Muscle layer of colon (tissue), 2 donors: ENCODE data around the gene DGAT2.

Source experiments
- H3K27ac ChIP-seq: one replicate; pipeline ENCODE4 v1.7.0; 2013; ENCODE audit warnings: low read depth, mild to moderate bottlenecking, low read length, moderate library complexity
- H3K27me3 ChIP-seq, 2 donors: one replicate each; pipeline ENCODE4 v1.7.0; 2013; ENCODE audit warnings: low read length in 2 of 2, mild to moderate bottlenecking in 2 of 2; ENCODE audit not compliant: insufficient read depth in 2 of 2, control insufficient read depth in 1 of 2
- H3K36me3 ChIP-seq: one replicate; pipeline ENCODE4 v1.7.0; 2013; ENCODE audit warnings: mild to moderate bottlenecking, low read length; ENCODE audit not compliant: insufficient read depth
- H3K4me1 ChIP-seq: one replicate; pipeline ENCODE4 v1.7.0; 2013; ENCODE audit warnings: mild to moderate bottlenecking, low read length; ENCODE audit not compliant: insufficient read depth
- H3K4me3 ChIP-seq, 2 donors: one replicate each; pipeline ENCODE4 v1.7.0; 2013; ENCODE audit warnings: low read length in 2 of 2, low read depth in 1 of 2, mild to moderate bottlenecking in 1 of 2, moderate library complexity in 1 of 2
- H3K9ac ChIP-seq: one replicate; pipeline ENCODE4 v1.7.0; 2013; ENCODE audit warnings: low read length
- H3K9me3 ChIP-seq: one replicate; pipeline ENCODE4 v1.7.0; 2013; ENCODE audit warnings: mild to moderate bottlenecking, low read length
- donor health status: abdominal sarcoma.
- donor health status: Adenocarcinoma of cecum.

DGAT2 gene

DNA sequence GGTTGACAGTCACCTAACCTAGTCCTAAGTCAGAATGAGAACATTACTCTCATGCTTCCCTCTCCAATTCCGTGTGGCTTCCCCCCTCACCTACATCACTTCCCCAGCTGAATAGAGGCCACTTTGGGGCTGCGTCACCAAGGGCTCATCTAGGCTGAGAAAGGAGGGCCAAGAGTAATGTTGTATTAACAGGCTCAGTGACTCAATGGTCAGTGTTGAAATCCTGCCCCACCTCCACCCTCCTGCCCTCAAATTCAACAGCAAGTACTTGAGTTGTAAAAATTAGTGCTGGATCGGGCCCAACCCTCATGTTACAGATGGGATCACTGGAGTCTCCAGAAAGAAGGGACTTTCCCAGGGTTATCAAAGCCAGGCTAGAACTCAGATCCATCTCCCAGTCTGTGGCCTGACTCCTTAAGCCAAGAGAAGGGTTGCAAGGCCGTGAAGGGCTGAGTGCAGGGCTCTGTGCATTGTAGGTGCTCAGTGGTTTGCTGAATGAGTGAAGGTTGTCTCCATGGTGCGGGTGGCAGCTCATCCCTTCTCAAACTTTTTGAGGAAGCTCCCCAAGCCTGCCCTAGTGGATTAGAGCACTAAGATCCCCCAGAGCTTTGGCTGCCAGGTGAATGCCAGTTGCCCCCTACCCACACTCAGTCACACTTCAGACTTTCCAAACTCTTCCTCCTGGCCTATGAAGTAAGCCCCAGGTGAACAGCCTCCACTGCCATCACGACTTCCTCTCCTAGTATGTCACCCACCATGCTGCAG is 3.2 kb downstream of the DGAT2 start:
- H3K9me3 ChIP-seq, result no peaks in the 10 kb centered on the region
- H3K9ac ChIP-seq, result no peak overlapping the region
- H3K27ac ChIP-seq, result no peak overlapping the region
- H3K4me1 ChIP-seq, result peaks cover 9% of the 10 kb centered on the region
- no peaks in the 10 kb centered on the region for H3K36me3 ChIP-seq
- H3K4me3 ChIP-seq, result no peak overlapping the region
- peaks cover 5 to 6% of the 10 kb centered on the region in 2 donors for H3K27me3 ChIP-seq

DNA sequence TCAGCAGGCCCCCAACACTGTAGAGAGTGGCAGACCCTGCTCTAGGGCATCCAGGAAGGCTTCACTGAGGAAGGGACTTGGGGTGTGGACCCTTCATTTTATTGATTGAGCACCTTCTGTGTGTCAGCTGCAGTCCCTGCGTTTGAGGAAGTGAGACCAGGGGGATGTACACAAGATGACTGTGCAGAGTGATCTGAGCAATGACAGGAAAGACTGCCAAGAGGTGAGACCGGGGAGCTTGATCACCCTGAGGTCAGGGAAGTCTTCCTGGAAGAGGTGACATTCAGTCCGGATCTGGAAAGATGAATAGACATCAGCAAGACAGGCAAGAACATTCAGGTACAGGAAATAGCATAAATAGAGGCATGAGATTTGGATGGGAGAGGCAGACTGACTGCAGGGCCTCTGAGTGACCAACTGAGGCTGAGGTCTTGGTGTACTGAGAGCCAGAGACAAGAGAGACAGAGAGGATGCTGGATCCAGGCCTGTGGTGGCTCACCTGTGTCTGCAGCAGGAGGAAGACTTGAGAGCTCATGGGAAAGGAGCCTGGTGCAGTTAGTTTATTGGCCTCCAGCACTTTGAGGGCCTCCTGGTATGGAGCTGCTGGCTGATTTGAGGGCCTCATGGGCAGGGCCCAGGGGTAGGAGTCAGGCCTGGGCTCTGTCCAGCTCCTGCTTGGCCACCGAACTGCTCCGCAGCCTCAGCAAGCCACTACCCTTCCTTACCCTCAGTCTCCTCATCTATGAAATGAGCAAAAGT is 5.2 kb downstream of the DGAT2 start:
- H3K9ac ChIP-seq, result no peak overlapping the region
- no peaks in the 10 kb centered on the region for H3K4me1 ChIP-seq
- H3K4me3 ChIP-seq, result no peak overlapping the region
- no peaks in the 10 kb centered on the region for H3K27me3 ChIP-seq
- H3K27ac ChIP-seq, result no peak overlapping the region
- no peaks in the 10 kb centered on the region for H3K9me3 ChIP-seq
- no peaks in the 10 kb centered on the region for H3K36me3 ChIP-seq

DNA sequence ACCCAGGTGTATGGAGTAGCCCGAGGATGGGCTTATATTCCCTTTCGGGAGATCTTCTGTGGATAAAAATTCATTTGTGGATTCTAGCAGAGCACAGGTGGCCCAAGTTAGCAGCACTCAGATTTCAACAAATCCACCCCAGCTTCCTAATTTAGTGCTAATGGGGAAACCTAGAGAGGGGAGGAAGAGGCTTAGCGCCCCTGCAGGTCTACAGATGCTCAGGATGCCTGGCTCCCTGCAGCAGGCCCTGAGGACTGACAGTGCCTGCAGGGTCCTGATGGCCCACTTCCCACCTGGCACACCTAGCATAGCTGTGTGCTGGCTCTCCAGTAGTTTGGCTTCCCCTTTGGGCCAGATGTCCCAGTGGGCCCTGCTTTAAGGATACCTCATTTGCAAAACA is 6.5 kb downstream of the DGAT2 start:
- H3K27ac ChIP-seq, result no peak overlapping the region
- no peaks in the 10 kb centered on the region for H3K27me3 ChIP-seq
- no peaks in the 10 kb centered on the region for H3K9me3 ChIP-seq
- no peak overlapping the region for H3K9ac ChIP-seq
- no peaks in the 10 kb centered on the region for H3K36me3 ChIP-seq
- H3K4me3 ChIP-seq, result no peak overlapping the region
- H3K4me1 ChIP-seq, result no peaks in the 10 kb centered on the region

DNA sequence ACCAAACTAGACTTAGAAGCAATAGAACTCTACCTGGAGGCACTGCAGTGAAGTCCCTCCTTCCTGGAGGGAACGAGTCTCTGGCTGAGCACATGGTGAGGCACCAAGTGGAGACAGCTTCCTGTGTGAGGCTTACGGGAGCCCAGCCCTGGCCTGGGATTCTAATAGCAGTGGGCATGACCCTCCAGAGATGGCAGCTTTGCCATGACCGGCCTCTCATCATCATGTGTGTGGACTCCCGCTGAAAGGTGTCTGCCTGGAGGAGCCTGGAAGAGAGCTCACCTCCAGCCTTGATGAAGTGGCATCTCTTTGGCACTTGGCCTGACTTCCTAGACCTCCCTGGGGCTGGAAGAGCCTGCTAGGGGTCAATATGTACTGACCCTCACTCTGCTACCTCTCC is 8.0 kb downstream of the DGAT2 start:
- Histone ChIP-seq H3K27me3 (no peaks in the 10 kb centered on the region), H3K4me3 (no peak overlapping the region), H3K9ac (no peak overlapping the region), H3K36me3 (no peaks in the 10 kb centered on the region), H3K27ac (no peak overlapping the region), H3K9me3 (no peaks in the 10 kb centered on the region), H3K4me1 (no peaks in the 10 kb centered on the region)

DNA sequence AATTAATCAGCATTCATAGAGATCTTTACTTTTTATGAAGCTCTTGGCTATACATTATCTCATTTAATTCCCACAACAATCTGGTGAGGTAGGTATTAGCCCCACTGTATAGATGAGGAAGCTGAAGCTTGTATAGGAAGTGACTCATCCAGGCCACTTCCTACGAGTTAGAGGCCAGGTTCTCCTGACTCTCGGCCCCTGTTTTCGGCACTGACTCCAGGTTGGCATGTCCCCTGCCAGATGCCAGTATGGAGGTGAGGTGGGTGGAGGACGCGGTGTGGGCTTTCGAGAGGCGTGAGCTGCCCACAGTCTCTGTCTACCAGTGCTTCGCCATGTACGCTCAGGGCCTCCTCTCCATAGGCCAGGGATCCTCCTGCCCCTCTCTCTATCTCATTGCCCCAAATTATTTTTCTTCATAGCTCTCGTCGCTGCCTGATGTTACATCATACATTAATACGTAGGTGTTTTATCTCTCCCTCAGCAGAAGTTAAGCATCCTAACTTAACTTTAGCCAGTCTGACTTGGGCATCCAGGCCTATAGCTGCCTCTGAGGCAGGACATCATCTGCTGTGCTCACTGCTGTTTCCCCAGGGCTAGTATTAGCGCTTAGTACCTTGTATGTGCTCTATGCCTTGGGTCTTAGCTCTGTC is 9.0 kb downstream of the DGAT2 start:
- H3K9ac ChIP-seq, result no peak overlapping the region
- H3K4me1 ChIP-seq, result no peaks in the 10 kb centered on the region
- no peaks in the 10 kb centered on the region for H3K9me3 ChIP-seq
- no peak overlapping the region for H3K27ac ChIP-seq
- H3K27me3 ChIP-seq, result no peaks in the 10 kb centered on the region
- no peaks in the 10 kb centered on the region for H3K36me3 ChIP-seq
- H3K4me3 ChIP-seq, result no peak overlapping the region

DNA sequence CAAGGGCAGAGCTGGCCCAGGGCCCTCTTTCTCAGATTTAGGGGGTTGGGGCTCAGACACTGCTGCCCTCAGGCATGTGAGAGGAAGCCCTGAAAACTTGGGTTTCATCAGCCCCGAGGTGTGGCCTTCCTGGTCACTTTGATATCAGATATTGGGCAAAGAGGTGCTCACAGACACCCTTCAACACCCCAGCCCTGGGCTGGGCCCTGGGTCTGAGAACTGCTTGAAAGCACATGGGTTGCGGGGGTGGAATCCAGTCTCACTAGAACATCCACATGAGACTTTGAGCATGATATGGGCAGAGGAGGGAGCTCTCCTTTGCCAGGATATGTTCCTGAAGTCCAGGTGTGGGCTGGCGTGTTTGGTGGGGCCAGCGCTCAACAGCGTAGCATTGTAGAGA is 10.4 kb downstream of the DGAT2 start:
- Histone ChIP-seq H3K4me1 (no peaks in the 10 kb centered on the region), H3K27me3 (no peaks in the 10 kb centered on the region), H3K4me3 (no peak overlapping the region), H3K9me3 (no peaks in the 10 kb centered on the region), H3K36me3 (no peaks in the 10 kb centered on the region), H3K27ac (no peak overlapping the region), H3K9ac (no peak overlapping the region)

DNA sequence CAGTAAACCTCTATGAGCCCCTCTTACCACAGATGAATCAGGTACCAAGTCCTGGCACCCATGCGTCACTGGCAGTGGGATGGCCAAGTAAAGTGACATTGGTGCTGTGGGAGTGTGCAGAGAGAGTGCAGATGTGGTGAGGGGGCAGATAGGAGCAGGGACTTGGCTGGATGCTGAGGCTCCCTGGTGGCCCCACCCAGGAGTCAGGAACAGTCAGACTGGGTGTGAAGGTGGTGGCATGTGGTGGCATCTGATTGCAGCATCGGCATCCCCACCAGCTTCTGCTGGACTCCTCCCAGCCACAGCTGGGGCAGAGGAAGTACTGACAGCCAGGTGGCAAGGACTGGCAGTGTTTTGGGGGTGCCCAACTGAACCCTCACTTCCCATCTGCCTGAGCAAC is 11.4 kb downstream of the DGAT2 start:
- Histone ChIP-seq H3K27me3 (no peaks in the 10 kb centered on the region), H3K4me1 (no peaks in the 10 kb centered on the region), H3K27ac (no peak overlapping the region), H3K4me3 (no peak overlapping the region), H3K9me3 (no peaks in the 10 kb centered on the region), H3K9ac (no peak overlapping the region), H3K36me3 (no peaks in the 10 kb centered on the region)

DNA sequence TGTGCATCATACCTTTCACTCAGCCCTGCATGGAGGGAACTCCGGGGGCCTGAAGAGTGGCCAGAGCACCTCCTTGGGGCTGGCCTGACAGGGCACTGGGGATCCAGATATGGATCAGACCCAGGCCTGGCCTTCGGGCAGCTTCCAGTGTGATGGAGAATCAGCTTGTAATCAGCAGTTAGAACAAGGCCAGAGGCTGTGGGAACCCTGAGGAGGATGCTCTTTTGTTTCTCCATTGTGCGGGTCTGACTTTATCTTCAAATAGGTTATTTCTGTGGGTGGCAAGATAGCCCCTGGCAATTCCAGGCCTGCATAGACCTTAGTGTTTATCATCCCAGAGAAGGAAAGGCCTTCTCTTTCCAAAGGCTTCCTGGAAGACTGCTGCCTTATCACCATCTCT is 12.3 kb downstream of the DGAT2 start:
- no peaks in the 10 kb centered on the region for H3K4me1 ChIP-seq
- H3K36me3 ChIP-seq, result no peaks in the 10 kb centered on the region
- H3K4me3 ChIP-seq, result no peak overlapping the region
- no peaks in the 10 kb centered on the region for H3K27me3 ChIP-seq
- H3K9me3 ChIP-seq, result no peaks in the 10 kb centered on the region
- no peak overlapping the region for H3K9ac ChIP-seq
- no peak overlapping the region for H3K27ac ChIP-seq

DNA sequence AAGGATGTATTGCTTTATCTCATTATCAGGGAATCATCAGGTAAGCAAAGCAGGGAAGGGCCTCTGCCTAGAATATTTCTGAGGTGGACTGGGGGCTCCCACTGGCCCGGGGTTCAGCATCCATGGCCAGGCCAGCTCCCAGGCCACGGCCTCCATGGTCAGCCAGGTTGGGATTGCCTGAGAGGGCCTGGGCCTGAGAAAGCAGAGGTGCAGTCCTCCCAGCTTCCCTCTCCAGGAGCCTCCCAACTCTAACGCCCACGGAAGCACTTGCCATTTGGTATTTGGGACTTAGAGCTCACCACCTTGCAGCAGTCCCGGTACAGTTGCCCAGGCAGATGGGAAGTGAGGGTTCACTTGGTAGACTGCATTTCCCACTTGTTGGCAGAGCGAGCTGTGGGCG is 12.7 kb downstream of the DGAT2 start:
- Histone ChIP-seq H3K4me3 (no peak overlapping the region), H3K4me1 (no peaks in the 10 kb centered on the region), H3K9me3 (no peaks in the 10 kb centered on the region), H3K36me3 (no peaks in the 10 kb centered on the region), H3K27ac (no peak overlapping the region), H3K27me3 (no peaks in the 10 kb centered on the region), H3K9ac (no peak overlapping the region)

DNA sequence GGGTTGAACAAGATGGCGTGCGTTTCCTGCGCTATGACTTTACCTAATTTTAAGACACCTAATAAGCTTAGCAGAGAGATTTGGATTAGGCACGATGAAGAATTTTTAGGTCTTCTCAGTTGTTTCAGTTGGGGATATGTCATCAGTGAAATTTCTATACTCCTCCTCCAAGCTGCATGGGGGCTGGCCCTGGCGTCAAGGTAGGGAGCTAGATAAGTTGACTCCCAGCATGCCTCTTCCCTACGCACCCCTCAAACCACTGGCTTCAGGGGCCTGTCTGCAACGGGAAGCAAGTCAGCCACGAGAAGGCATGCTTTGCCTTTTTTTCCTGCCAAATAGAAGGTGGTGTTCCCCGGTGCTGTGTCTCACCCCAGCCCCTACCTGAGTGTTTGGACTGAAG is 13.3 kb downstream of the DGAT2 start:
- no peak overlapping the region for H3K27ac ChIP-seq
- no peaks in the 10 kb centered on the region for H3K36me3 ChIP-seq
- no peaks in the 10 kb centered on the region for H3K9me3 ChIP-seq
- no peak overlapping the region for H3K9ac ChIP-seq
- H3K27me3 ChIP-seq, result no peaks in the 10 kb centered on the region
- H3K4me3 ChIP-seq, result no peak overlapping the region
- no peaks in the 10 kb centered on the region for H3K4me1 ChIP-seq

DNA sequence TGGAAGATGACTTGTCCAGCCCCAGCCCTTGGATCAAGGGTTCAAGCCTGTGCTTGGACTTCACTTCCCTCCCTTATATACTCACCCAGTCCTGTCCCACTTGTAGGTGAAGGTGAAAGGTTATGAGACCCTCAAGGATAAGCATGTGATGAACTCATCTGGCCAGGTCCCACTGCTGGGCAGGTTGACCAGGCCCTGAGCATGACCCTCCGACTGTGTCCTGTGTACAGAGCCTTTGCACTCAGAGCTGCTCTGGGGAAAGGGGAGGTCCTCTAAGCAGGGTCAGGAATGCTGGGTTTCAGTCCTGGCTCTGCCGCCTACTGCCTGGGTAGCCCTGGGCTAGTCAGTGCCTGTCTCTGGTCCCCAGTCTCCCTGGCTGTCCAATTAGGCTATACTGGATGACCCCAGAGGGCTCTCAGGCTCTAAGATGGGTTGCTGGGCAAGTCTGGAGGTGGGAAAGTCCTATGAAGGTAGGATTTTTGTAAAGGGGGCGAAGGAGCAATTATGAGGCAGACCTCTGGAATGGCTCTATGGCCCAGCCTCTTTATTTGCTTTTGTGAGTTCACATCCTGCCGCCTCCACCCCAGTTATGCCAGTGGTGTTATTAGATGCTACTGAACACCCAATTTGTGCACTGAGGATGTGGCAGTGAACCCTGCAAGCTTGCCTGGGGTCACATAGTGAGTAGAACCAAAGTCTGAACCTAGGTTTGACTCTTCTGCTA is 14.1 kb downstream of the DGAT2 start:
- Histone ChIP-seq H3K27me3 (no peaks in the 10 kb centered on the region), H3K9ac (no peak overlapping the region), H3K4me3 (no peak overlapping the region), H3K36me3 (no peaks in the 10 kb centered on the region), H3K27ac (no peak overlapping the region), H3K4me1 (no peaks in the 10 kb centered on the region), H3K9me3 (no peaks in the 10 kb centered on the region)
